ENCODE measurements around the gene JTB. TPM values are rescaled to one million over a fixed set of nuclear protein-coding genes. Genes with fewer than 3 reads are reported as not detected.
A peak's percentile ranks its signal among the peaks of the same experiment; 100 is the strongest.

JTB gene
- total RNA-seq (2021; ENCODE audit: unreplicated experiment): 134 TPM
- 132 TPM for polyA plus RNA-seq (2012; ENCODE audit: insufficient read length)
- Bru-seq, nascent RNA: percentile 88 among the genes with signal in this experiment
- percentile 88 among the genes with signal in this experiment for BruChase-seq, experiment 1, labeled RNA remaining after a 2-hour chase
- percentile 95 among the genes with signal in this experiment for BruChase-seq, experiment 2, labeled RNA remaining after a 6-hour chase
- long read RNA-seq, transcript JTB-201 (5 exons, 1,287 nt): major isoform, 113 of 179 reads
- long read RNA-seq, partial matches to known transcripts: 46 of 179 reads
- long read RNA-seq, other reads (novel, unspliced or antisense): 15 of 179 reads

- BruUV-seq (replicated peaks): TSS peak; percentile 48
- Histone ChIP-seq H3K36me3 (ENCODE audit: control insufficient read depth, insufficient read depth, low read length) (no peaks in the 10 kb centered on the region; the same call in 1 of the 2 replicates), H3K27me3 (ENCODE audit: control insufficient read depth, insufficient read depth, low read length) (no peaks in the 10 kb centered on the region), H3K27ac (ENCODE audit: low read length) (peak within 1 kb of the TSS; percentile 92), H3K4me1 (ENCODE audit: control insufficient read depth, insufficient read depth, low read length) (peaks cover 10% of the 10 kb centered on the region), H3K4me3 (ENCODE audit: low read depth in 2 of 2, low read length in 2 of 2) (peak within 1 kb of the TSS; percentile 95 to 97), H3K9me3 (ENCODE audit: control insufficient read depth, insufficient read depth, low read depth, low read length) (no peaks in the 10 kb centered on the region)
- intact Hi-C loops (cut with micrococcal nuclease; ENCODE audit: unreplicated experiment): no loop called here
- in situ Hi-C loops (cut with HindIII; ENCODE audit: low pct_unique_long_range_greater_than_20kb, low sequenced_read_pairs): no loop called here
- POLR2A ChIA-PET: interaction anchor here (0.5 to 1.3 kb wide), 4 partner anchors 10 to 338 kb away, joined by 3 to 4 read pairs (median 3); partner anchors contain the start of gene CREB3L4
- TF ChIP-seq TCF7L2 (IDR thresholded peaks at IDR 0.05; ENCODE audit: low read depth, low read length) (no peak), REST (IDR thresholded peaks at IDR 0.05; ENCODE audit: insufficient read depth in 1 of 2, low read depth in 2 of 2, low read length in 1 of 2) (no peak), SIN3A (IDR thresholded peaks at IDR 0.05; ENCODE audit: borderline replicate concordance, insufficient read depth, low read depth, low read length) (peak; percentile 76; the same call in 1 of the 2 replicates), POLR2AphosphoS5 (IDR thresholded peaks at IDR 0.05; ENCODE audit: low read depth, low read length) (peak; percentile 80), CTCF (IDR thresholded peaks at IDR 0.05) (no peak)
- DNase-seq (ENCODE audit: low read depth, low spot score) (no peak), ATAC-seq (peak; percentile 96)
- CTCF ChIA-PET: interaction anchor here (1.3 to 1.6 kb wide), 2 partner anchors 10 kb away, joined by 5 to 8 read pairs; partner anchors contain the start of gene CREB3L4
These were observed at the start of gene JTB for GRCh38 chr1:153977250-153978240. Gene JTB (minus strand): TSS chr1:153977674. CDS start chr1:153977252, 422 bp downstream.

GRCh38 chr1:154019940-154020339, 42.5 kb upstream of the JTB start:
- H3K4me3 ChIP-seq (ENCODE audit: low read depth in 2 of 2, low read length in 2 of 2): no peak overlapping the region
- ATAC-seq: no peak
- H3K27ac ChIP-seq (ENCODE audit: low read length): no peak overlapping the region
- in situ Hi-C loops (cut with HindIII; ENCODE audit: low pct_unique_long_range_greater_than_20kb, low sequenced_read_pairs): no loop called here
- no TSS peak for BruUV-seq (replicated peaks)
- DNase-seq (ENCODE audit: low read depth, low spot score): no peak
- POLR2A ChIA-PET: interaction anchor here (0.6 kb wide), 1 partner anchor 229 kb away, joined by 5 read pairs; no protein-coding TSS in a partner anchor
- CTCF ChIA-PET: no interaction called here
- no peaks in the 10 kb centered on the region for H3K9me3 ChIP-seq (ENCODE audit: control insufficient read depth, insufficient read depth, low read depth, low read length)
- no peaks in the 10 kb centered on the region for H3K27me3 ChIP-seq (ENCODE audit: control insufficient read depth, insufficient read depth, low read length)
- TF ChIP-seq REST (IDR thresholded peaks at IDR 0.05; ENCODE audit: insufficient read depth in 1 of 2, low read depth in 2 of 2, low read length in 1 of 2) (no peak), POLR2AphosphoS5 (IDR thresholded peaks at IDR 0.05; ENCODE audit: low read depth, low read length) (no peak), TCF7L2 (IDR thresholded peaks at IDR 0.05; ENCODE audit: low read depth, low read length) (no peak), SIN3A (IDR thresholded peaks at IDR 0.05; ENCODE audit: borderline replicate concordance, insufficient read depth, low read depth, low read length) (no peak), CTCF (IDR thresholded peaks at IDR 0.05) (no peak)
- intact Hi-C loops (cut with micrococcal nuclease; ENCODE audit: unreplicated experiment): no loop called here
- H3K4me1 ChIP-seq (ENCODE audit: control insufficient read depth, insufficient read depth, low read length): no peaks in the 10 kb centered on the region
- H3K36me3 ChIP-seq (ENCODE audit: control insufficient read depth, insufficient read depth, low read length): no peaks in the 10 kb centered on the region
